HG03025 (cell line): Measurements from ENCODE around the gene LTC4S.
"Not testable (repeated sequence)": the region's sequence is repeated elsewhere in the genome, so short reads cannot be mapped to it uniquely, and the experiment has no call there.

Experiments
- ATAC-seq: cut with Tn5 transposase; IDR thresholded peaks from one replicate; pipeline ENCODE4 v1.9.1; 2021; ENCODE audit warnings: mild to moderate bottlenecking, moderate library complexity; ENCODE audit not compliant: unreplicated experiment, low FRiP score

The LTC4S gene

GRCh38 chr5:179793468-179794139 is at the start of gene LTC4S:
Gene LTC4S (plus strand): TSS chr5:179793986. CDS start chr5:179794081, 95 bp downstream.
- no peak for ATAC-seq

GRCh38 chr5:179744106-179744505 is 49.7 kb upstream of the LTC4S start:
- not testable (repeated sequence) for ATAC-seq

- no peak for ATAC-seq
These were observed 46.9 kb upstream of the LTC4S start for GRCh38 chr5:179746872-179747271.

- ATAC-seq = no peak
These were observed 46.0 kb upstream of the LTC4S start for GRCh38 chr5:179747811-179748210.

GRCh38 chr5:179749857-179750508 is 43.8 kb upstream of the LTC4S start:
- ATAC-seq = no peak

- no peak for ATAC-seq
These were observed 39.8 kb upstream of the LTC4S start for GRCh38 chr5:179753971-179754370.

GRCh38 chr5:179755022-179755421 is 38.8 kb upstream of the LTC4S start:
- no peak for ATAC-seq

- no peak for ATAC-seq
These were observed 34.8 kb upstream of the LTC4S start for GRCh38 chr5:179758955-179759354.

GRCh38 chr5:179759581-179760551 is 33.9 kb upstream of the LTC4S start:
- no peak for ATAC-seq

- no peak for ATAC-seq
These were observed 31.6 kb upstream of the LTC4S start for GRCh38 chr5:179762079-179762780.

- ATAC-seq = no peak
These were observed 31.0 kb upstream of the LTC4S start for GRCh38 chr5:179762781-179763176.

- ATAC-seq = no peak
These were observed 30.4 kb upstream of the LTC4S start for GRCh38 chr5:179763215-179763945.

- no peak for ATAC-seq
These were observed 29.7 kb upstream of the LTC4S start for GRCh38 chr5:179764056-179764455.

- no peak for ATAC-seq
These were observed 28.4 kb upstream of the LTC4S start for GRCh38 chr5:179765400-179765799.

- no peak for ATAC-seq
These were observed 27.6 kb upstream of the LTC4S start for GRCh38 chr5:179766021-179766725.

- ATAC-seq = no peak
These were observed 26.9 kb upstream of the LTC4S start for GRCh38 chr5:179766726-179767455.

- no peak for ATAC-seq
These were observed 26.2 kb upstream of the LTC4S start for GRCh38 chr5:179767496-179768100.
